Progenitor cell of endocrine pancreas (in vitro differentiated cells): Measurements from ENCODE around the gene VRK2. TPM values are rescaled to one million over a fixed set of nuclear protein-coding genes. Genes with fewer than 3 reads are reported as not detected.

Experiments
- DNase-seq: peaks from one replicate; pipeline ENCODE4 v3.0.0; 2021; ENCODE audit warnings: low spot score; ENCODE audit not compliant: unreplicated experiment
- H3K27ac Mint-ChIP-seq: 2 replicates; pipeline ENCODE4 v1.8.0; 2021; ENCODE audit warnings: mild to moderate bottlenecking, moderate library complexity, mixed read lengths
- H3K27me3 Mint-ChIP-seq: 2 replicates; pipeline ENCODE4 v1.8.0; 2021; ENCODE audit warnings: mixed read lengths
- H3K36me3 Mint-ChIP-seq: 2 replicates; pipeline ENCODE4 v1.8.0; 2022; ENCODE audit warnings: mixed read lengths; ENCODE audit not compliant: insufficient read depth
- H3K4me1 Mint-ChIP-seq: 2 replicates; pipeline ENCODE4 v1.8.0; 2021; ENCODE audit warnings: low read depth, mixed read lengths
- H3K4me3 Mint-ChIP-seq: 2 replicates; pipeline ENCODE4 v1.8.0; 2021; ENCODE audit warnings: low read depth, mild to moderate bottlenecking, moderate library complexity, mixed read lengths
- H3K9me3 Mint-ChIP-seq: 2 replicates; pipeline ENCODE4 v1.8.0; 2021; ENCODE audit warnings: low read depth, mixed read lengths
- CTCF ChIP-seq: fragments of 200-600 bp; sonication (generic); IDR thresholded peaks from one replicate; pipeline ENCODE4 v1.5.0; 2021; ENCODE audit warnings: antibody characterized with exemption, mild to moderate bottlenecking; ENCODE audit not compliant: unreplicated experiment
- total RNA-seq: library from RNA; stranded (reverse); gene quantifications from 2 replicates; pipeline ENCODE4 v1.2.1, GENCODE V29; 2021

The VRK2 gene
- total RNA-seq, 1 donor from 2014 or later: 22.7 TPM

GRCh38 chr2:58122540-58122939, 75.9 kb downstream of the VRK2 start:
- DNase-seq: no peak
- no peak for TF ChIP-seq CTCF
- no peaks in the 10 kb centered on the region for H3K27me3 Mint-ChIP-seq
- peaks cover 13% of the 10 kb centered on the region for H3K36me3 Mint-ChIP-seq
- peaks cover 5% of the 10 kb centered on the region for H3K9me3 Mint-ChIP-seq
- H3K4me3 Mint-ChIP-seq: no peak overlapping the region
- H3K4me1 Mint-ChIP-seq: peaks cover 6% of the 10 kb centered on the region
- H3K27ac Mint-ChIP-seq: no peak overlapping the region

- Mint-ChIP-seq H3K4me3 (no peak overlapping the region), H3K27ac (no peak overlapping the region), H3K9me3 (no peaks in the 10 kb centered on the region), H3K27me3 (no peaks in the 10 kb centered on the region), H3K4me1 (peaks cover 4% of the 10 kb centered on the region), H3K36me3 (peaks cover 8% of the 10 kb centered on the region)
- no peak for TF ChIP-seq CTCF
- no peak for DNase-seq
These were observed 80.5 kb downstream of the VRK2 start for GRCh38 chr2:58127111-58127510.

- Mint-ChIP-seq H3K4me3 (no peak overlapping the region), H3K36me3 (peaks cover 2% of the 10 kb centered on the region), H3K27ac (no peak overlapping the region), H3K9me3 (no peaks in the 10 kb centered on the region), H3K27me3 (no peaks in the 10 kb centered on the region), H3K4me1 (no peaks in the 10 kb centered on the region)
- TF ChIP-seq CTCF: no peak
- DNase-seq: no peak
These were observed 83.6 kb downstream of the VRK2 start for GRCh38 chr2:58130238-58130637.

- Mint-ChIP-seq H3K4me3 (no peak overlapping the region), H3K9me3 (no peaks in the 10 kb centered on the region), H3K36me3 (peaks cover 9% of the 10 kb centered on the region), H3K27me3 (no peaks in the 10 kb centered on the region), H3K27ac (no peak overlapping the region), H3K4me1 (no peaks in the 10 kb centered on the region)
- no peak for DNase-seq
- TF ChIP-seq CTCF: peak; percentile 17
These were observed 84.8 kb downstream of the VRK2 start for GRCh38 chr2:58131191-58132011.

GRCh38 chr2:58133395-58133794, 86.8 kb downstream of the VRK2 start:
- Mint-ChIP-seq H3K27ac (no peak overlapping the region), H3K9me3 (no peaks in the 10 kb centered on the region), H3K4me1 (no peaks in the 10 kb centered on the region), H3K27me3 (no peaks in the 10 kb centered on the region), H3K36me3 (peaks cover 10% of the 10 kb centered on the region), H3K4me3 (no peak overlapping the region)
- no peak for DNase-seq
- TF ChIP-seq CTCF: no peak
